Measurements from ENCODE around the gene PRELID1.

The PRELID1 gene

GRCh38 chr5:177306674-177307543 lies 3.3 kb downstream of the PRELID1 start:
- no peak overlapping the region for H3K4me3 ChIP-seq (IDR thresholded peaks at IDR 0.05; ENCODE audit: insufficient read depth, low read depth, low read length)
- H3K4me1 ChIP-seq (ENCODE audit: low read depth, poor library complexity, severe bottlenecking), result peaks cover 34% of the 10 kb centered on the region
- no peaks in the 10 kb centered on the region for H3K36me3 ChIP-seq (ENCODE audit: insufficient read depth)
- H3K9ac ChIP-seq, result no peak overlapping the region
- H2AFZ ChIP-seq (ENCODE audit: low read depth), result no peak overlapping the region
- H3K27ac ChIP-seq, result no peak overlapping the region
- H3K27me3 ChIP-seq (ENCODE audit: insufficient read depth, low read depth), result no peaks in the 10 kb centered on the region
- no peak overlapping the region for H3K4me2 ChIP-seq
- no peaks in the 10 kb centered on the region for H4K20me1 ChIP-seq (ENCODE audit: insufficient read depth)
- no peak for TF ChIP-seq CTCF (conservative IDR thresholded peaks at IDR 0.05; ENCODE audit: low read depth, low read length)
- peaks cover 24% of the 10 kb centered on the region for H3K79me2 ChIP-seq (ENCODE audit: insufficient read depth, low read depth)

GRCh38 chr5:177307544-177308363 lies 4.2 kb downstream of the PRELID1 start:
- H3K36me3 ChIP-seq (ENCODE audit: insufficient read depth), result no peaks in the 10 kb centered on the region
- peaks cover 24% of the 10 kb centered on the region for H3K79me2 ChIP-seq (ENCODE audit: insufficient read depth, low read depth)
- H4K20me1 ChIP-seq (ENCODE audit: insufficient read depth), result no peaks in the 10 kb centered on the region
- H2AFZ ChIP-seq (ENCODE audit: low read depth), result no peak overlapping the region
- H3K27ac ChIP-seq, result no peak overlapping the region
- TF ChIP-seq CTCF (conservative IDR thresholded peaks at IDR 0.05; ENCODE audit: low read depth, low read length), result no peak
- H3K4me2 ChIP-seq, result no peak overlapping the region
- no peaks in the 10 kb centered on the region for H3K27me3 ChIP-seq (ENCODE audit: insufficient read depth, low read depth)
- no peak overlapping the region for H3K4me3 ChIP-seq (IDR thresholded peaks at IDR 0.05; ENCODE audit: insufficient read depth, low read depth, low read length)
- no peak overlapping the region for H3K9ac ChIP-seq
- peaks cover 29% of the 10 kb centered on the region for H3K4me1 ChIP-seq (ENCODE audit: low read depth, poor library complexity, severe bottlenecking)

GRCh38 chr5:177308740-177309139 lies 5.1 kb downstream of the PRELID1 start:
- no peak overlapping the region for H3K27ac ChIP-seq

More at GRCh38 chr5:177308740-177309139, 5.1 kb downstream of the PRELID1 start:
- Histone ChIP-seq H3K4me1 (ENCODE audit: low read depth, poor library complexity, severe bottlenecking) (peaks cover 29% of the 10 kb centered on the region), H3K4me3 (IDR thresholded peaks at IDR 0.05; ENCODE audit: insufficient read depth, low read depth, low read length) (no peak overlapping the region), H4K20me1 (ENCODE audit: insufficient read depth) (no peaks in the 10 kb centered on the region), H3K27me3 (ENCODE audit: insufficient read depth, low read depth) (no peaks in the 10 kb centered on the region), H3K9ac (no peak overlapping the region), H3K36me3 (ENCODE audit: insufficient read depth) (no peaks in the 10 kb centered on the region), H3K4me2 (no peak overlapping the region), H3K79me2 (ENCODE audit: insufficient read depth, low read depth) (peaks cover 24% of the 10 kb centered on the region), H2AFZ (ENCODE audit: low read depth) (no peak overlapping the region)
- no peak for TF ChIP-seq CTCF (conservative IDR thresholded peaks at IDR 0.05; ENCODE audit: low read depth, low read length)

All from KMS-11 (cell line).